Transverse colon (tissue), 4 donors: ENCODE results near the gene BAZ2A. TPM values are rescaled to one million over a fixed set of nuclear protein-coding genes. Genes with fewer than 3 reads are reported as not detected.

Experiments
- DNase-seq: peaks from one replicate; pipeline ENCODE4 v3.0.0-alpha.2; 2019
- H3K27ac ChIP-seq, 4 donors: fragments of 200-600 bp; sonication (generic); 2 replicates each; pipeline ENCODE4 v1.5.1; 2016 to 2018; ENCODE audit warnings: inconsistent platforms in 4 of 4
- H3K27me3 ChIP-seq: fragments of 200-600 bp; sonication (generic); 2 replicates; pipeline ENCODE4 v1.5.1; 2017; ENCODE audit warnings: inconsistent platforms
- H3K36me3 ChIP-seq, 4 donors: fragments of 200-600 bp; sonication (generic); 2 replicates each; pipeline ENCODE4 v1.5.1; 2017 to 2019; ENCODE audit warnings: inconsistent platforms in 4 of 4
- H3K4me1 ChIP-seq, 4 donors: fragments of 200-600 bp; sonication (generic); 2 replicates each; pipeline ENCODE4 v1.5.1; 2017 to 2020; ENCODE audit warnings: inconsistent platforms in 4 of 4
- H3K4me3 ChIP-seq, 4 donors: fragments of 200-600 bp; sonication (generic); 1 replicate in 1 of 4; 2 replicates in 3 of 4; pipeline versions ENCODE4 v1.5.1 to v1.6.1; 2017 to 2019; ENCODE audit warnings: inconsistent platforms in 4 of 4
- H3K9me3 ChIP-seq, 2 donors: fragments of 200-600 bp; sonication (generic); 2 replicates each; pipeline ENCODE4 v1.5.1; 2017 to 2019; ENCODE audit warnings: inconsistent platforms in 2 of 2
- CTCF ChIP-seq, 5 experiments: fragments of 200-600 bp in 3 of 5; fragments of 450-650 bp in 2 of 5; sonication (generic) in 3 of 5; IDR thresholded peaks; 1 replicate in 2 of 5; 2 replicates in 3 of 5; pipeline ENCODE4 v1.5.1; 2016 to 2017; ENCODE audit warnings: antibody characterized with exemption in 5 of 5, inconsistent platforms in 3 of 5, mild to moderate bottlenecking in 2 of 5, moderate library complexity in 1 of 5
- EP300 ChIP-seq: sonication (generic); formaldehyde crosslinking; IDR thresholded peaks from one replicate; pipeline ENCODE4 v1.6.1; 2017; ENCODE audit warnings: antibody characterized with exemption, low read depth
- POLR2A ChIP-seq: fragments of 450-650 bp; IDR thresholded peaks from one replicate; pipeline ENCODE4 v1.6.1; 2016; ENCODE audit warnings: antibody characterized with exemption, mild to moderate bottlenecking, moderate library complexity
- POLR2AphosphoS5 ChIP-seq, 3 donors: sonication (generic); formaldehyde crosslinking; IDR thresholded peaks; one replicate each; pipeline ENCODE4 v1.6.1; 2016; ENCODE audit warnings: antibody characterized with exemption in 3 of 3
- WGBS, 2 donors: methylation state at CpG; one replicate each; pipeline ENCODE4 v1.1.5; 2018; ENCODE audit warnings: low coverage in 1 of 2; 5-methylcytosine and 5-hydroxymethylcytosine counted together
- in situ Hi-C, 4 donors: fragments of 200-750 bp; cut with MboI; loops; one replicate each; pipeline versions ENCODE4 v1.15.0 to v1.15.1; 2017; ENCODE audit warnings: low sequenced_read_pairs in 3 of 4, low pct_ligation_motif_present in 1 of 4, low pct_unique_long_range_greater_than_20kb in 1 of 4
- intact Hi-C: fragments of 100-400 bp; cut with DNase I; formaldehyde crosslinking; loops from one replicate; pipeline ENCODE4 v1.15.1; 2023; ENCODE audit warnings: low total_unique reads
- total RNA-seq, 4 donors: library from RNA; depleted of rRNA; stranded (reverse); fragments of >200 nt; gene quantifications; one replicate each; pipeline ENCODE4 v1.1.0, GENCODE V29; 2016

The BAZ2A gene
- total RNA-seq, 4 donors from 2014 or later, result 108 to 261 (median 124) TPM

GRCh38 chr12:56571121-56571520 lies 59.0 kb downstream of the BAZ2A start:
- H3K9me3 ChIP-seq, result no peaks in the 10 kb centered on the region
- in situ Hi-C loops, result loop anchor here in 2 of 4 donors (10.0 kb wide), 1 partner anchor 56 kb away; no protein-coding TSS in a partner anchor
- 46 to 57% methylated on average over 3 to 4 of the region's 4 CpGs for WGBS, 2 donors

DNA sequence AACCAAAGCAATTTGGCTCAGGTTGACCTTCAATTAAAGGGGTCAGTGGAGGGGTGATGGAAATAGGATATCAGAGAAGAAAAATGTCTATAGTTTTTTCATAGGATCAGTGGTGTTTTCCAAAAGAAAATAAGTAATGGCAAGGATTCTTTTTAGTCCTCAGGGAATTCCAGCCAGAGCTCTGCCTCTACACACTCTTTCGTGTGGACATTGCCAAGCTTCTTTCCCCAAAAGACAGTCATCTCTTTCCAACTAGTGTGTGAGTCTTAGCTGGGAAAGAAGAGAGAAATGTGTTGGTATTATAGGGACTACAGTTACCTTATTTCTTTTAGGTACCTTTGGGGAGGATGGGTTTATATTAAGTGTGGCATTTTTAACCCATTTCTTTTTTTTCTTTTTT lies 62.0 kb downstream of the BAZ2A start:
- no peaks in the 10 kb centered on the region for H3K9me3 ChIP-seq
- intact Hi-C loops, result no loop called here
- in situ Hi-C loops, result no loop called here

More at GRCh38 chr12:56571121-56571520, 59.0 kb downstream of the BAZ2A start:
- Histone ChIP-seq H3K4me1 (peaks cover 6 to 27% (median 7%) of the 10 kb centered on the region in 4 donors), H3K27me3 (no peaks in the 10 kb centered on the region), H3K36me3 (no peaks in the 10 kb centered on the region), H3K4me3 (no peak overlapping the region), H3K27ac (peak overlapping the region; percentile 47 to 63 (median 56))
- no peak for DNase-seq
- TF ChIP-seq CTCF (IDR thresholded peaks at IDR 0.05) (no peak), POLR2AphosphoS5 (IDR thresholded peaks at IDR 0.05) (no peak), EP300 (no peak), POLR2A (no peak)
- intact Hi-C loops, result loop anchor here (2.0 kb wide), 1 partner anchor 56 kb away; no protein-coding TSS in a partner anchor

DNA sequence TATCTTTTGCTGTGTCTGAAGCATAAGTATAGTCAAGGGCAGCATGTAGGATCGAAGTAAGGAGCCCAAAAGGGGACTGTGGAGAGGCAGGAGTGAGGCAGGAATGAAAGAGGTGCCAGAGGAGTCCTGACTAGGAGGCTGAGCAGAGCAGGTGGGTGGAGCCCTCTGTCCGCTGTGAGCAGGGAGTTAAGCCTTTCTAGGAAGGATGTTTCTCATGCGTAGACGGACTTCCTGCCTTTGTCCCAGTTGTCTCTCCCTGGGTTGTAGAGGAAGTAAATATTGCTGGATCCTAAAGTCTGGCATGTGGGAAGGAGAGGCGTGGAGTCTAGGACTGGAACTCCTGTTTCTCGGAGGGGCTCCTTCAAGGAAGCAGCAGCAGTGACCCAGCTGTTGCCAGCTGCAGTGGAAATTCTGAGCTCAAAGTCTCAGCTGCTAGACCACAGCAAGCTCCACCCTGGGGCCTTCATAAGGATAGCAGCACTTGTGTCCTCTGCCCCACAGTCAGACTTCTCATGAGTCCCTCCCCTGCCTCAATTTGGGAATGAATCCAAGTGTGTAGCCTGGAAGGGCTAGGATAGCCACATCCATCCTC lies 64.5 kb downstream of the BAZ2A start:
- no peaks in the 10 kb centered on the region for H3K27me3 ChIP-seq
- no peaks in the 10 kb centered on the region for H3K9me3 ChIP-seq
- no peak overlapping the region for H3K4me3 ChIP-seq
- intact Hi-C loops, result no loop called here
- TF ChIP-seq EP300, result peak; percentile 54
- peak; percentile 21 for TF ChIP-seq POLR2A
- peak; percentile 55 to 79 (median 64) for TF ChIP-seq POLR2AphosphoS5 (IDR thresholded peaks at IDR 0.05)
- no peak for TF ChIP-seq CTCF (IDR thresholded peaks at IDR 0.05)
- in situ Hi-C loops, result no loop called here
- 0 to 6% methylated on average over 1 to 6 of the region's 6 CpGs for WGBS, 2 donors
- H3K36me3 ChIP-seq, result no peaks in the 10 kb centered on the region
- peaks cover 13 to 31% (median 15%) of the 10 kb centered on the region in 4 donors for H3K4me1 ChIP-seq
- peak overlapping the region; percentile 66 to 84 (median 80) for H3K27ac ChIP-seq
- DNase-seq, result peak; percentile 76

More for the DNA sequence above, 62.0 kb downstream of the BAZ2A start:
- H3K27ac ChIP-seq, result no peak overlapping the region
- H3K27me3 ChIP-seq, result no peaks in the 10 kb centered on the region
- DNase-seq, result no peak
- no peaks in the 10 kb centered on the region for H3K36me3 ChIP-seq
- no peak overlapping the region for H3K4me3 ChIP-seq
- WGBS, 2 donors, result 70% methylated on average over 1 of the region's 1 CpG; no CpG with 5 or more reads in 1 of the 2 donors
- H3K4me1 ChIP-seq, result peaks cover 13 to 39% (median 16%) of the 10 kb centered on the region in 4 donors
- TF ChIP-seq CTCF (IDR thresholded peaks at IDR 0.05) (no peak), POLR2A (no peak), POLR2AphosphoS5 (IDR thresholded peaks at IDR 0.05) (no peak), EP300 (no peak)

- no peak for DNase-seq
- H3K4me1 ChIP-seq, result peaks cover 0 to 5% (median 1%) of the 10 kb centered on the region in 4 donors
- in situ Hi-C loops, result no loop called here
- TF ChIP-seq POLR2A (no peak), CTCF (IDR thresholded peaks at IDR 0.05) (no peak), EP300 (no peak), POLR2AphosphoS5 (IDR thresholded peaks at IDR 0.05) (no peak)
- intact Hi-C loops, result no loop called here
- WGBS, 2 donors, result 90 to 100% methylated on average over 5 of the region's 5 CpGs
- H3K4me3 ChIP-seq, result no peak overlapping the region
- no peaks in the 10 kb centered on the region for H3K9me3 ChIP-seq
- no peak overlapping the region for H3K27ac ChIP-seq
- no peaks in the 10 kb centered on the region for H3K36me3 ChIP-seq
- no peaks in the 10 kb centered on the region for H3K27me3 ChIP-seq
Measured at GRCh38 chr12:56551070-56551469, 79.1 kb downstream of the BAZ2A start.
